ENCODE results near the gene ADAMTS9.

ADAMTS9 gene

DNA sequence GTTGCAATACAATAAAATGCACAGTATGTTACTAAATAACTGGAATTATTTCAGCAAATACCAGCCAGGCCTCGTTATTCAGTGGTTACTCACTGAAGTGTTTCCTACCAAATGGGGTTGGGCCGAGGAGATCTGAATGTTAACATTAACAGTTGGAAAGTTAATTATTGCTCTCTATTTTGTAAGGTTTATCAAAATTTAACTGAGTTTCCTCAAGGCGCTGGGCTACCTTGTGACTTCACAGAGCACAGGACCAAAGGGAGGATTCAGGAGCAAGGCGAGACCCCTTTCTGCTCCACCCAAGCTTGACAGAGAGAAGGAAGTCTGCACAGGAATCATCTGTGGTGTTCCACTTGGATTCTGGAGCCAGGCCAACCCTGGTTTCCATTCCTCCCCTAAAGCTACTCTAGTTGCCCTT, 21.6 kb downstream of the ADAMTS9 start:
- no peak for DNase-seq (ENCODE audit: low spot score)

GRCh38 chr3:64664397-64664796, 23.4 kb downstream of the ADAMTS9 start:
- TF ChIP-seq, protein P1, sequence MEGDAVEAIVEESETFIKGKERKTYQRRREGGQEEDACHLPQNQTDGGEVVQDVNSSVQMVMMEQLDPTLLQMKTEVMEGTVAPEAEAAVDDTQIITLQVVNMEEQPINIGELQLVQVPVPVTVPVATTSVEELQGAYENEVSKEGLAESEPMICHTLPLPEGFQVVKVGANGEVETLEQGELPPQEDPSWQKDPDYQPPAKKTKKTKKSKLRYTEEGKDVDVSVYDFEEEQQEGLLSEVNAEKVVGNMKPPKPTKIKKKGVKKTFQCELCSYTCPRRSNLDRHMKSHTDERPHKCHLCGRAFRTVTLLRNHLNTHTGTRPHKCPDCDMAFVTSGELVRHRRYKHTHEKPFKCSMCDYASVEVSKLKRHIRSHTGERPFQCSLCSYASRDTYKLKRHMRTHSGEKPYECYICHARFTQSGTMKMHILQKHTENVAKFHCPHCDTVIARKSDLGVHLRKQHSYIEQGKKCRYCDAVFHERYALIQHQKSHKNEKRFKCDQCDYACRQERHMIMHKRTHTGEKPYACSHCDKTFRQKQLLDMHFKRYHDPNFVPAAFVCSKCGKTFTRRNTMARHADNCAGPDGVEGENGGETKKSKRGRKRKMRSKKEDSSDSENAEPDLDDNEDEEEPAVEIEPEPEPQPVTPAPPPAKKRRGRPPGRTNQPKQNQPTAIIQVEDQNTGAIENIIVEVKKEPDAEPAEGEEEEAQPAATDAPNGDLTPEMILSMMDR (IDR thresholded peaks at IDR 0.05; ENCODE audit: extremely low read depth, missing control alignments): no peak

More for the DNA sequence above, 21.6 kb downstream of the ADAMTS9 start:
- TF ChIP-seq, protein P1 (IDR thresholded peaks at IDR 0.05; ENCODE audit: extremely low read depth, missing control alignments): no peak

GRCh38 chr3:64659617-64659978, 28.2 kb downstream of the ADAMTS9 start:
- DNase-seq (ENCODE audit: low spot score): no peak
- TF ChIP-seq, protein P1 (IDR thresholded peaks at IDR 0.05; ENCODE audit: extremely low read depth, missing control alignments): no peak

More at GRCh38 chr3:64664397-64664796, 23.4 kb downstream of the ADAMTS9 start:
- no peak for DNase-seq (ENCODE audit: low spot score)

DNA sequence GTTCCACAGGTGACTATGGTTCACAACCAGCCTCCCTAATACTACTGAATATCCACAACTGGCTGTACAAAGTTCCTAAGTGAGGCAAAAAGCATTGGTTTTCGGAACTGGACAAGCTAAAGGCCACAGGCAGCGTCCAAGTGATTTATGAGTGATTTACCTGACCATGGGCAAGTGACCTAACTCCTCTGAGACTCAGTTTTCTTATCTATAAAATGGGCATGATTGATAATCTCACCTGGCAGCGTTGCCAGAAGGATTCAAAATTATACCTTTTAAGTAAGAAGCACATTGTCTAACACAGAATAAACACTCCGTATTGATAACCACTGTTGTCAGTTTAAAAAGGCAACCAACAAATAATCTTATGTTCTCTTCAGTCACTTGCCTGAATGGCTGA, 29.8 kb downstream of the ADAMTS9 start:
- DNase-seq (ENCODE audit: low spot score): no peak
- TF ChIP-seq, protein P1 (IDR thresholded peaks at IDR 0.05; ENCODE audit: extremely low read depth, missing control alignments): no peak

DNA sequence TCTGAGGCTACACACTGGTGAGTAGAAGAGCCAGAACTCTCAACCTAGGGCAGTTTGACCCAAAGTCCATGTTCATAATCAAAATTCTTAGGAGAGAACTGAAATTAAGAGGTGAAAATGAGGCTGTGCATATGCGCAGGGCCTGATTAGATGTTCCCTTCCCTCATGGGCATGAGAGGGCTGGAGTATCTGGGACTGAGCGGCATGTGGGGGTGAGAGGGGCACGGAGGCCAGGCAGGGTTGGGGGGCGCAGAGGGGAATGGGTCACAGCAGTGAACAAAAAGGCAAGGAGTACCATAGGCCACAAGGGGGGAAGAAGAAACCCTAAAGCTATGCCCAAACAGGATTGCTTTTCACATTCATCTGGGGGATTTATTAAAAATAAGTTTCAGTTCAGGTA, 31.3 kb downstream of the ADAMTS9 start:
- TF ChIP-seq, protein P1 (IDR thresholded peaks at IDR 0.05; ENCODE audit: extremely low read depth, missing control alignments): no peak

DNA sequence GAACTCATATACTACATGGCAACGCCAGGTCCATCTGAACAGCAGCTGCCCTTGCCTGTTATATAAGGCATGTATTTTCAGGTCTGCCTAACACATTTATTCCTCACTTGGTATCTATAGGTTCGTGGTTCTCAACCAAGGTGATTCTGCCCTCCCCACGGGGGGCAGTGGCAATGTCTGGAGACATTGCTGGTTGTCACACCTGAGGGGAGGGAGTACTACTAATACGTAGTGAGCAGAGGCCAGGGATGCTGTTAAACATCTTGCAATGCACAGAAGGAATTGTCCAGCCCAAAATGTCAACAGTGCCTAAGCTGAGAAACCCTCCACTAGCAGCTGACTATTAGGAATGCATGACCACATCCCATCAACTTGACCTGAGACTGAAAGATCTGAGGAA, 32.6 kb downstream of the ADAMTS9 start:
- DNase-seq (ENCODE audit: low spot score): no peak
- TF ChIP-seq, protein P1 (IDR thresholded peaks at IDR 0.05; ENCODE audit: extremely low read depth, missing control alignments): no peak

More for the DNA sequence above, 31.3 kb downstream of the ADAMTS9 start:
- DNase-seq (ENCODE audit: low spot score): no peak

- TF ChIP-seq, protein P1 (IDR thresholded peaks at IDR 0.05; ENCODE audit: extremely low read depth, missing control alignments): no peak
- DNase-seq (ENCODE audit: low spot score): no peak
Measured at GRCh38 chr3:64654013-64654412, 33.8 kb downstream of the ADAMTS9 start.

Measured in GM20000 (cell line).